Muscle layer of colon (tissue), 2 donors: ENCODE results near the gene CLDN12.

Experiments used
- H3K27ac ChIP-seq: one replicate; pipeline ENCODE4 v1.7.0; 2013; ENCODE audit warnings: low read depth, mild to moderate bottlenecking, low read length, moderate library complexity
- H3K27me3 ChIP-seq, 2 donors: one replicate each; pipeline ENCODE4 v1.7.0; 2013; ENCODE audit warnings: low read length in 2 of 2, mild to moderate bottlenecking in 2 of 2; ENCODE audit not compliant: insufficient read depth in 2 of 2, control insufficient read depth in 1 of 2
- H3K36me3 ChIP-seq: one replicate; pipeline ENCODE4 v1.7.0; 2013; ENCODE audit warnings: mild to moderate bottlenecking, low read length; ENCODE audit not compliant: insufficient read depth
- H3K4me1 ChIP-seq: one replicate; pipeline ENCODE4 v1.7.0; 2013; ENCODE audit warnings: mild to moderate bottlenecking, low read length; ENCODE audit not compliant: insufficient read depth
- H3K4me3 ChIP-seq, 2 donors: one replicate each; pipeline ENCODE4 v1.7.0; 2013; ENCODE audit warnings: low read length in 2 of 2, low read depth in 1 of 2, mild to moderate bottlenecking in 1 of 2, moderate library complexity in 1 of 2
- H3K9ac ChIP-seq: one replicate; pipeline ENCODE4 v1.7.0; 2013; ENCODE audit warnings: low read length
- H3K9me3 ChIP-seq: one replicate; pipeline ENCODE4 v1.7.0; 2013; ENCODE audit warnings: mild to moderate bottlenecking, low read length
- donor health status: abdominal sarcoma.
- donor health status: Adenocarcinoma of cecum.

CLDN12 gene

DNA sequence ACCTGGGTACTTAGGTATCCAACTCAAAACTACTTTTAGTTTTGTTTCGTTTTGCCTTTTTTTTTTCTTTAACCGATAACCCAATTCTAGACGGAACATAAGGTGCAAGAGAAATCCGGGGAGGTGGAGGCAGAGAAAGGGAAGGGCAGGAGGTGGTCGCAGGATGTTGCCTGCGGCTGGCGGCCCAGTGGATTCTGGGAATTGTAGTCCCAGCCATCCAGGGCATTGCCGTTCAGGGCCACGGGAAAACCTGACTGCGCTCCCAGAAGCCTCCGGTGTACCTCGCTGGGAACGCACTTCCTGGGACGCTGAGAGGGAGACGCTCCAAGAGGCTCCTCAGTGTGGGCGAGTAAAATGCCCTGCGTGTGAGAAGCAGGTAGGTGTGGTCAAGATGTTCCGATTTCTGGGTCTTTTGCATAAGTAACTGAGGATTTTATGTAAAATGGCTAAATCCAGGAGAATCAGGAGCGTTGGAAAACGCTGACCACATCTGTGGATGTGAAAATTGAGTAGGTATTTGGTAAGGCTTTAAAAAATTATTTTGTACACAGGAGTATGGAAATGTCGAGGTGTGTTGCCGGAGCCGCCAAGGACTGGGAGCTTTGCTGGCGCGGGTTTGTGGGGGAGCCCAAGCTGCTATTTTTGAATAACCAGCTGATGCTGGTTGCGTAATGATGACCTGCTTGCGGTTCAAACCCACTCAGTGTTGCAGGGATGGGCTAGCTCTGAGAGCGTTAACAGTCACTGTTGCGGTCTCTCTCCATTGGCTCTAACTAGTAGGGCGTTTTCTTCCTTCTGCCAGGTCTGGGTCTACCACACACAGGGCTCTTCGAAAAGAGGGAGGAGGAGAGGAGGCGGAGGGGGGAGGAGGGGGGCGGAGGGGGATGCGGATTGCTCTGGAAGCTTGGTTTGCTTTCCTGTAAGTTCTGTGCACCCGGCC lies at the start of gene CLDN12:
Gene CLDN12, plus strand, starts transcription at position 288 of the 940 bp plus-strand sequence. CDS start 9,216 bp downstream, outside the sequence.
- Histone ChIP-seq H3K9me3 (no peaks in the 10 kb centered on the region), H3K9ac (peak within 1 kb of the TSS; percentile 97), H3K27ac (peak within 1 kb of the TSS; percentile 85), H3K36me3 (peaks cover 16% of the 10 kb centered on the region), H3K4me3 (peak within 1 kb of the TSS; percentile 45 to 98), H3K4me1 (peaks cover 5% of the 10 kb centered on the region), H3K27me3 (no peaks in the 10 kb centered on the region)

GRCh38 chr7:90383422-90383821 lies 19.8 kb upstream of the CLDN12 start:
- no peak overlapping the region for H3K27ac ChIP-seq
- peaks cover 38% of the 10 kb centered on the region for H3K36me3 ChIP-seq

GRCh38 chr7:90383861-90384260 lies 19.4 kb upstream of the CLDN12 start:
- no peak overlapping the region for H3K27ac ChIP-seq
- H3K36me3 ChIP-seq, result peaks cover 34% of the 10 kb centered on the region
- H3K4me3 ChIP-seq, result no peak overlapping the region
- H3K9ac ChIP-seq, result no peak overlapping the region
- no peaks in the 10 kb centered on the region for H3K9me3 ChIP-seq
- no peaks in the 10 kb centered on the region for H3K27me3 ChIP-seq
- H3K4me1 ChIP-seq, result no peaks in the 10 kb centered on the region

More at GRCh38 chr7:90383422-90383821, 19.8 kb upstream of the CLDN12 start:
- H3K4me1 ChIP-seq, result no peaks in the 10 kb centered on the region
- H3K27me3 ChIP-seq, result no peaks in the 10 kb centered on the region
- H3K9me3 ChIP-seq, result no peaks in the 10 kb centered on the region
- no peak overlapping the region for H3K9ac ChIP-seq
- no peak overlapping the region for H3K4me3 ChIP-seq

DNA sequence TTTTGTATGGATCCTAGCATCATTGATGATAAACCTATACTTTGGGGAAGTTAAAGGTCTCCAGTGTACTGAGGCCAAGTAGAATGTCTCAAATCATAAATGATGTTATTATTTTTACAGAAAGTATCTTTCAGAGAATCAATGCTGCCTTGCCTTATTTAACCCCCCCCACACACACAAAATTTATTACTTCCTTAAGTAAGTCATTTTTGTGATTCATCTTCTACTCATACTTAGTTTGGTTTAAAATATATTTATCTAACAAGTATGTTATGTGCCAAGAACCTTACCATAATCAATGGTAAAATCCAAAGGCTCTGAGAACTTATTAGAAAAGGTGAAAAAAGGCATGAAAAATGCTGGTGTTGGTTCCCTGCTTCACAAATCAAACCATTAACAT lies 18.8 kb upstream of the CLDN12 start:
- Histone ChIP-seq H3K4me3 (no peak overlapping the region), H3K9ac (no peak overlapping the region), H3K36me3 (peaks cover 28% of the 10 kb centered on the region), H3K27ac (no peak overlapping the region), H3K27me3 (no peaks in the 10 kb centered on the region), H3K4me1 (no peaks in the 10 kb centered on the region), H3K9me3 (no peaks in the 10 kb centered on the region)

DNA sequence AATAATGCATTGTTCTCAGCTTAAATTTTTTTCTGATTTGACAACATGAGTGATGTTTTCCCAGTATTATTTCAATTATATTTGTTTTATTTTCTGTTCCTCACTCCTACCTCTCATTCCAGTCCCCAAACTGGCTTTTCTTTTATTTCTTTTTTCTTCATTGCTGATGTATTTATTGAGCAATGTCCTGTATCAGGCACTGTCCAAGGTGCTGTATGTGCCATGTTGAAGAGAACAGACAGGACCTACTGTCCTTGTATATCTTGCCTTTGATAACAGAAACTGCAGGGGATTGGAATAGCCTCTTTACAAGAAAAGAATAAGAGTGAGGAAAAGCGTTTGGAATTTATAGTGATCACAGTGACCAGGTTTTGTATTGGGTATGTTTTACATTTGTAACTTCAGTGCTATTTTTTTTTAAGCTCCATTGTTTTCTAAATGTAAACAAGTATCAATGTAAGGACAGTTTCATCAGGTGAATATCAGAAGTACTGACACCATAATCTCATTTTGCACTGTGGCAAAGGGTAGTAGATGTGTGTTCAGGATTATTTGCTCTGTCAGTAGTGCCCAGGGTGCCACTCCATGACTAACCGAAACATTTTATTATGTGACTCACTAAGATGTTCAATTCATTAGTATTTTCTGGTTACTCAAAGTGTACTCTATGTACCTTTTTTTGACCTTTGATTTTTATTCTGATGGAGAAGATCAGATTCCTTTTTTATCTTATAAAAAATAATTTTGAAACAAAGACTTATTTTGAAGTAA lies 15.6 kb upstream of the CLDN12 start:
- Histone ChIP-seq H3K27me3 (no peaks in the 10 kb centered on the region), H3K36me3 (peaks cover 11% of the 10 kb centered on the region), H3K4me3 (no peak overlapping the region), H3K9me3 (no peaks in the 10 kb centered on the region), H3K27ac (no peak overlapping the region), H3K9ac (no peak overlapping the region), H3K4me1 (no peaks in the 10 kb centered on the region)

DNA sequence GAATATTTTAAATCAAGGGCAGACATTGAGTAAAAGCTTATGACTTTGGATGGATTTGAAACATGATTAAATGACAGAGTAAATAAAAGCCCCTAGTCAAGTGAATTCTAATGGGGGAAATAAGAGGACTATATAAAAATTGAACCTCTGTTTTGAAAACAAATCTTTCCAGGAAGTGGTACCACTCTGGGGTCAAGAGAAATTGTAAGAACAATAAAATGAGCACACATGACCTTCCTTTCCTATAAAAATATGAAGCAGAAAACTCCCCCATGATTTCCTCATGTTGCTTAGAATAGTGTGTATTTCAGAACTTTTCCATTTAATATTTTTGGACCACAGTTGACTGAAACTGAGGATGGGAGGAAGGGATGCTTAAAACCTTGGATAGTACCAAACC lies 12.3 kb upstream of the CLDN12 start:
- Histone ChIP-seq H3K9ac (no peak overlapping the region), H3K9me3 (no peaks in the 10 kb centered on the region), H3K36me3 (no peaks in the 10 kb centered on the region), H3K27me3 (no peaks in the 10 kb centered on the region), H3K4me3 (no peak overlapping the region), H3K4me1 (no peaks in the 10 kb centered on the region), H3K27ac (no peak overlapping the region)

DNA sequence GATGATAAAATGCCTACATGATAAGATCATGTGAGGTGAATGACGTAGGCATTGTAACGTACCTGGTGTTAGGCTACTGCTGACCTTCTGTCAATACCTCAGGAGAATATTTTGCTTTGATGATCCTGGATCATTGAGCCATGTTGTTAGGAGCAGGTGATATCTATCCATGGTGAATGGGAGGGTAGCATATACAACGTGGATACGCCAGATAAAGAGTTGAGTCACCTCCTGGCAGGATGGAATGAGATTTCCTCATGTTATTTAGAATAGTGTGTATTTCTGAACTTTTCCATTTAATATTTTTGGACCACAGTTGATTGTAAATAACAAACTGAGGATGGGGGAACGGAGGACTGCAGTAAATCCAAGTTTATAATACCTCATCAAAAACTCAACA lies 11.8 kb upstream of the CLDN12 start:
- H3K36me3 ChIP-seq, result no peaks in the 10 kb centered on the region
- H3K9me3 ChIP-seq, result no peaks in the 10 kb centered on the region
- H3K27me3 ChIP-seq, result no peaks in the 10 kb centered on the region
- no peak overlapping the region for H3K27ac ChIP-seq
- no peak overlapping the region for H3K9ac ChIP-seq
- no peaks in the 10 kb centered on the region for H3K4me1 ChIP-seq
- H3K4me3 ChIP-seq, result no peak overlapping the region

- H3K27ac ChIP-seq, result no peak overlapping the region
- no peaks in the 10 kb centered on the region for H3K27me3 ChIP-seq
- no peaks in the 10 kb centered on the region for H3K9me3 ChIP-seq
- no peak overlapping the region for H3K9ac ChIP-seq
- no peaks in the 10 kb centered on the region for H3K4me1 ChIP-seq
- H3K4me3 ChIP-seq, result no peak overlapping the region
- no peaks in the 10 kb centered on the region for H3K36me3 ChIP-seq
Observed at GRCh38 chr7:90396420-90396819, 6.8 kb upstream of the CLDN12 start.

GRCh38 chr7:90401989-90402388 lies 1.3 kb upstream of the CLDN12 start:
- no peak overlapping the region for H3K27ac ChIP-seq
- no peaks in the 10 kb centered on the region for H3K27me3 ChIP-seq
- H3K4me3 ChIP-seq, result no peak overlapping the region
- no peak overlapping the region for H3K9ac ChIP-seq
- H3K9me3 ChIP-seq, result no peaks in the 10 kb centered on the region
- H3K36me3 ChIP-seq, result peaks cover 11% of the 10 kb centered on the region
- H3K4me1 ChIP-seq, result peaks cover 5% of the 10 kb centered on the region

- Histone ChIP-seq H3K36me3 (peaks cover 16% of the 10 kb centered on the region), H3K27me3 (no peaks in the 10 kb centered on the region), H3K4me3 (peak overlapping the region; percentile 45 to 98), H3K4me1 (peaks cover 5% of the 10 kb centered on the region), H3K9ac (peak overlapping the region; percentile 97), H3K27ac (peak overlapping the region; percentile 85), H3K9me3 (no peaks in the 10 kb centered on the region)
Observed at GRCh38 chr7:90402785-90403173, 482 bp upstream of the CLDN12 start.

GRCh38 chr7:90404777-90405176 lies 1.5 kb downstream of the CLDN12 start:
- no peak overlapping the region for H3K4me3 ChIP-seq
- no peak overlapping the region for H3K9ac ChIP-seq
- H3K27me3 ChIP-seq, result no peaks in the 10 kb centered on the region
- peaks cover 5% of the 10 kb centered on the region for H3K4me1 ChIP-seq
- H3K27ac ChIP-seq, result no peak overlapping the region
- peaks cover 16% of the 10 kb centered on the region for H3K36me3 ChIP-seq
- H3K9me3 ChIP-seq, result no peaks in the 10 kb centered on the region
